ENCODE results near the gene SYT14.

DNA sequence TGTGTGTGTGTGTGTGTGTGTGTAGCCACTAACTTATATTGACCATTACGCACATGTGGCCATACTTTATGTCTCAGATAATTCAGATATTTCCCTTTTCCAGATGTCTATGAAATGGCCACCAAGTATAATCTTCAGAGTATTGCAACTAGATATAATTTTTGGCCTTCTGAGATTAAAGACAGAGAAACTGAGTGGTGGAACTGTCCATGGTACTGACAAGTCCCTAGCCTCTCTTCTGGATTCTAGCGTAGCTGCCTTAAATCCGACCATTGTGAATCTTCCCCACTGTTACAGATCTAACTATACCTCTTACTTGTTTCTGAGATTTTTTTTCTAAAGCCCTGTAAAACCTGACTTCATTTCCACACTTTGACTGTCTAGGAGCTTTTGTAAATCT is 194.6 kb downstream of the SYT14 start:
- TF ChIP-seq, protein P1, sequence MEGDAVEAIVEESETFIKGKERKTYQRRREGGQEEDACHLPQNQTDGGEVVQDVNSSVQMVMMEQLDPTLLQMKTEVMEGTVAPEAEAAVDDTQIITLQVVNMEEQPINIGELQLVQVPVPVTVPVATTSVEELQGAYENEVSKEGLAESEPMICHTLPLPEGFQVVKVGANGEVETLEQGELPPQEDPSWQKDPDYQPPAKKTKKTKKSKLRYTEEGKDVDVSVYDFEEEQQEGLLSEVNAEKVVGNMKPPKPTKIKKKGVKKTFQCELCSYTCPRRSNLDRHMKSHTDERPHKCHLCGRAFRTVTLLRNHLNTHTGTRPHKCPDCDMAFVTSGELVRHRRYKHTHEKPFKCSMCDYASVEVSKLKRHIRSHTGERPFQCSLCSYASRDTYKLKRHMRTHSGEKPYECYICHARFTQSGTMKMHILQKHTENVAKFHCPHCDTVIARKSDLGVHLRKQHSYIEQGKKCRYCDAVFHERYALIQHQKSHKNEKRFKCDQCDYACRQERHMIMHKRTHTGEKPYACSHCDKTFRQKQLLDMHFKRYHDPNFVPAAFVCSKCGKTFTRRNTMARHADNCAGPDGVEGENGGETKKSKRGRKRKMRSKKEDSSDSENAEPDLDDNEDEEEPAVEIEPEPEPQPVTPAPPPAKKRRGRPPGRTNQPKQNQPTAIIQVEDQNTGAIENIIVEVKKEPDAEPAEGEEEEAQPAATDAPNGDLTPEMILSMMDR (conservative IDR thresholded peaks at IDR 0.05): no peak
- TF ChIP-seq EZH2 (IDR thresholded peaks at IDR 0.05; ENCODE audit: low read depth): no peak
